HepG2 (cell line): ENCODE data around the gene LRP1B. TPM values are rescaled to one million over a fixed set of nuclear protein-coding genes. Genes with fewer than 3 reads are reported as not detected.

Source experiments
- AHR ChIP-seq: IDR thresholded peaks from 2 replicates; pipeline ENCODE4 v1.6.1; 2018; ENCODE audit warnings: missing genetic modification reagents, missing compliant biosample characterization
- ASH2L ChIP-seq: fragments of 300-600, 200-600 bp; sonication (generic); IDR thresholded peaks from 2 replicates; pipeline ENCODE4 v1.7.0; 2017; ENCODE audit warnings: low read depth, mild to moderate bottlenecking, moderate library complexity, mixed read lengths, low read length; ENCODE audit not compliant: insufficient read length
- FOXA1 ChIP-seq, 2 experiments: fragments of 450-650 bp in 1 of 2; sonication (generic) in 1 of 2; formaldehyde crosslinking in 1 of 2; IDR thresholded peaks; 2 replicates each; pipeline versions ENCODE4 v1.4.0 to v1.6.1; 2016 to 2020; ENCODE audit warnings: missing genetic modification reagents in 1 of 2
- FOXP1 ChIP-seq, 2 experiments: fragments of 450-650 bp in 1 of 2; IDR thresholded peaks; 2 replicates each; pipeline ENCODE4 v1.6.1; 2017 to 2018; ENCODE audit warnings: antibody characterized with exemption in 1 of 2
- HNRNPL ChIP-seq: fragments of 200-400 bp; formaldehyde crosslinking; IDR thresholded peaks from 2 replicates; pipeline ENCODE4 v1.6.1; 2017; ENCODE audit warnings: mild to moderate bottlenecking, low read depth, low read length
- ZNF317 ChIP-seq: sonication (generic); formaldehyde crosslinking; IDR thresholded peaks from 2 replicates; pipeline ENCODE4 v1.5.0; 2020; ENCODE audit warnings: mild to moderate bottlenecking, missing genetic modification reagents
- polyA plus RNA-seq, 8 experiments: library from polyadenylated mRNA; depleted of rRNA in 3 of 8; stranded (reverse) in 7 of 8; unstranded in 1 of 8; fragments of >200 nt; fragmentation: Illumina TruSeq in 4 of 8; extraction: Trizol in 4 of 8; gene quantifications; 2 replicates each; pipeline versions ENCODE4 v1.2.1 to v1.2.3, GENCODE V29; 2011 to 2016; ENCODE audit warnings: low read depth in 4 of 8, missing spikeins in 1 of 8, mixed read lengths in 1 of 8; ENCODE audit not compliant: insufficient read depth in 1 of 8
- total RNA-seq, 5 experiments: library from RNA; depleted of rRNA; stranded (reverse); fragments of >200 nt; fragmentation: Illumina TruSeq; extraction: Trizol; gene quantifications; 2 replicates each; pipeline ENCODE4 v1.2.3, GENCODE V29; 2016; ENCODE audit warnings: low read depth in 1 of 5
- TF ChIP-seq, protein P1 (sequence below), 2 experiments: fragments of 450-650 bp in 1 of 2; sonication (generic) in 1 of 2; formaldehyde crosslinking in 1 of 2; IDR thresholded peaks; 2 replicates each; pipeline versions ENCODE4 v1.6.1 to v1.8.0; 2016 to 2022; ENCODE audit warnings: antibody characterized with exemption in 1 of 2, mild to moderate bottlenecking in 1 of 2, missing genetic modification reagents in 1 of 2
- TF ChIP-seq, protein P2 (sequence below): IDR thresholded peaks from 2 replicates; pipeline ENCODE4 v1.6.1; 2018; ENCODE audit warnings: missing genetic modification reagents, mild to moderate bottlenecking, missing compliant biosample characterization
- TF ChIP-seq, protein P3 (sequence below): sonication (generic); formaldehyde crosslinking; IDR thresholded peaks from 2 replicates; pipeline ENCODE4 v1.4.0; 2020; ENCODE audit warnings: mild to moderate bottlenecking, missing genetic modification reagents
- TF ChIP-seq, protein P4 (sequence below): sonication (generic); formaldehyde crosslinking; IDR thresholded peaks from 2 replicates; pipeline ENCODE4 v1.8.0; 2022; ENCODE audit warnings: mild to moderate bottlenecking, missing genetic modification reagents

LRP1B gene
- total and polyA plus RNA-seq, 2 of the 13 experiments (the other 11 are each of a cell fraction or from before 2014, with no cell fraction given) = 0.04 TPM; not detected in 1

DNA sequence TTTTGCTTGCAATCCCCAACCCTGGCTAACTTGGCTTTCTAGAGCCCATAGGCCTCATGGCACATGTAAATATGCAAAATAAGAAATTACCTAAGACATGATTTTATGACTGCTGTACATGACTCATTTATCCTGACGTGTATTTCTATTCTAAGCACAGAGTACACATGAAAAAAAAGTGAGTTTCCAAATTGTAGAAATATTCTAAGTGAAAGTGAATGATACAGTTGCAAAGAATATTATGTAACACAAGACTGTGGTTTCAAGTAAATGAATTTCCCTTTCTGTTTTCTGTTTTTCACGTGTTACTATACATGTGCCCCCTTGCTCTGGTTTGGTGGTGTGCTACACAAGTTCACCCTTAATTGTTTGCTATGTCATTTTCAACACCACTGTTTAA is 162.4 kb downstream of the LRP1B start (continued):
- TF ChIP-seq, protein P1, sequence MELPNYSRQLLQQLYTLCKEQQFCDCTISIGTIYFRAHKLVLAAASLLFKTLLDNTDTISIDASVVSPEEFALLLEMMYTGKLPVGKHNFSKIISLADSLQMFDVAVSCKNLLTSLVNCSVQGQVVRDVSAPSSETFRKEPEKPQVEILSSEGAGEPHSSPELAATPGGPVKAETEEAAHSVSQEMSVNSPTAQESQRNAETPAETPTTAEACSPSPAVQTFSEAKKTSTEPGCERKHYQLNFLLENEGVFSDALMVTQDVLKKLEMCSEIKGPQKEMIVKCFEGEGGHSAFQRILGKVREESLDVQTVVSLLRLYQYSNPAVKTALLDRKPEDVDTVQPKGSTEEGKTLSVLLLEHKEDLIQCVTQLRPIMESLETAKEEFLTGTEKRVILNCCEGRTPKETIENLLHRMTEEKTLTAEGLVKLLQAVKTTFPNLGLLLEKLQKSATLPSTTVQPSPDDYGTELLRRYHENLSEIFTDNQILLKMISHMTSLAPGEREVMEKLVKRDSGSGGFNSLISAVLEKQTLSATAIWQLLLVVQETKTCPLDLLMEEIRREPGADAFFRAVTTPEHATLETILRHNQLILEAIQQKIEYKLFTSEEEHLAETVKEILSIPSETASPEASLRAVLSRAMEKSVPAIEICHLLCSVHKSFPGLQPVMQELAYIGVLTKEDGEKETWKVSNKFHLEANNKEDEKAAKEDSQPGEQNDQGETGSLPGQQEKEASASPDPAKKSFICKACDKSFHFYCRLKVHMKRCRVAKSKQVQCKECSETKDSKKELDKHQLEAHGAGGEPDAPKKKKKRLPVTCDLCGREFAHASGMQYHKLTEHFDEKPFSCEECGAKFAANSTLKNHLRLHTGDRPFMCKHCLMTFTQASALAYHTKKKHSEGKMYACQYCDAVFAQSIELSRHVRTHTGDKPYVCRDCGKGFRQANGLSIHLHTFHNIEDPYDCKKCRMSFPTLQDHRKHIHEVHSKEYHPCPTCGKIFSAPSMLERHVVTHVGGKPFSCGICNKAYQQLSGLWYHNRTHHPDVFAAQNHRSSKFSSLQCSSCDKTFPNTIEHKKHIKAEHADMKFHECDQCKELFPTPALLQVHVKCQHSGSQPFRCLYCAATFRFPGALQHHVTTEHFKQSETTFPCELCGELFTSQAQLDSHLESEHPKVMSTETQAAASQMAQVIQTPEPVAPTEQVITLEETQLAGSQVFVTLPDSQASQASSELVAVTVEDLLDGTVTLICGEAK (IDR thresholded peaks at IDR 0.05) = no peak
- TF ChIP-seq, protein P1 (CRISPR knock-in tag; IDR thresholded peaks at IDR 0.05) = no peak
- TF ChIP-seq HNRNPL = no peak
- TF ChIP-seq, protein P2, sequence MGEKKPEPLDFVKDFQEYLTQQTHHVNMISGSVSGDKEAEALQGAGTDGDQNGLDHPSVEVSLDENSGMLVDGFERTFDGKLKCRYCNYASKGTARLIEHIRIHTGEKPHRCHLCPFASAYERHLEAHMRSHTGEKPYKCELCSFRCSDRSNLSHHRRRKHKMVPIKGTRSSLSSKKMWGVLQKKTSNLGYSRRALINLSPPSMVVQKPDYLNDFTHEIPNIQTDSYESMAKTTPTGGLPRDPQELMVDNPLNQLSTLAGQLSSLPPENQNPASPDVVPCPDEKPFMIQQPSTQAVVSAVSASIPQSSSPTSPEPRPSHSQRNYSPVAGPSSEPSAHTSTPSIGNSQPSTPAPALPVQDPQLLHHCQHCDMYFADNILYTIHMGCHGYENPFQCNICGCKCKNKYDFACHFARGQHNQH (CRISPR knock-in tag) = no peak
- no peak for TF ChIP-seq ZNF317 (CRISPR knock-in tag)
- TF ChIP-seq FOXA1 (IDR thresholded peaks at IDR 0.05) = no peak
- no peak for TF ChIP-seq FOXA1 (CRISPR knock-in tag; IDR thresholded peaks at IDR 0.05)
- TF ChIP-seq ASH2L = no peak
- TF ChIP-seq, protein P3, sequence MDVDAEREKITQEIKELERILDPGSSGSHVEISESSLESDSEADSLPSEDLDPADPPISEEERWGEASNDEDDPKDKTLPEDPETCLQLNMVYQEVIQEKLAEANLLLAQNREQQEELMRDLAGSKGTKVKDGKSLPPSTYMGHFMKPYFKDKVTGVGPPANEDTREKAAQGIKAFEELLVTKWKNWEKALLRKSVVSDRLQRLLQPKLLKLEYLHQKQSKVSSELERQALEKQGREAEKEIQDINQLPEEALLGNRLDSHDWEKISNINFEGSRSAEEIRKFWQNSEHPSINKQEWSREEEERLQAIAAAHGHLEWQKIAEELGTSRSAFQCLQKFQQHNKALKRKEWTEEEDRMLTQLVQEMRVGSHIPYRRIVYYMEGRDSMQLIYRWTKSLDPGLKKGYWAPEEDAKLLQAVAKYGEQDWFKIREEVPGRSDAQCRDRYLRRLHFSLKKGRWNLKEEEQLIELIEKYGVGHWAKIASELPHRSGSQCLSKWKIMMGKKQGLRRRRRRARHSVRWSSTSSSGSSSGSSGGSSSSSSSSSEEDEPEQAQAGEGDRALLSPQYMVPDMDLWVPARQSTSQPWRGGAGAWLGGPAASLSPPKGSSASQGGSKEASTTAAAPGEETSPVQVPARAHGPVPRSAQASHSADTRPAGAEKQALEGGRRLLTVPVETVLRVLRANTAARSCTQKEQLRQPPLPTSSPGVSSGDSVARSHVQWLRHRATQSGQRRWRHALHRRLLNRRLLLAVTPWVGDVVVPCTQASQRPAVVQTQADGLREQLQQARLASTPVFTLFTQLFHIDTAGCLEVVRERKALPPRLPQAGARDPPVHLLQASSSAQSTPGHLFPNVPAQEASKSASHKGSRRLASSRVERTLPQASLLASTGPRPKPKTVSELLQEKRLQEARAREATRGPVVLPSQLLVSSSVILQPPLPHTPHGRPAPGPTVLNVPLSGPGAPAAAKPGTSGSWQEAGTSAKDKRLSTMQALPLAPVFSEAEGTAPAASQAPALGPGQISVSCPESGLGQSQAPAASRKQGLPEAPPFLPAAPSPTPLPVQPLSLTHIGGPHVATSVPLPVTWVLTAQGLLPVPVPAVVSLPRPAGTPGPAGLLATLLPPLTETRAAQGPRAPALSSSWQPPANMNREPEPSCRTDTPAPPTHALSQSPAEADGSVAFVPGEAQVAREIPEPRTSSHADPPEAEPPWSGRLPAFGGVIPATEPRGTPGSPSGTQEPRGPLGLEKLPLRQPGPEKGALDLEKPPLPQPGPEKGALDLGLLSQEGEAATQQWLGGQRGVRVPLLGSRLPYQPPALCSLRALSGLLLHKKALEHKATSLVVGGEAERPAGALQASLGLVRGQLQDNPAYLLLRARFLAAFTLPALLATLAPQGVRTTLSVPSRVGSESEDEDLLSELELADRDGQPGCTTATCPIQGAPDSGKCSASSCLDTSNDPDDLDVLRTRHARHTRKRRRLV (CRISPR knock-in tag) = no peak
- no peak for TF ChIP-seq AHR (CRISPR knock-in tag)
- no peak for TF ChIP-seq FOXP1 (IDR thresholded peaks at IDR 0.05)
- no peak for TF ChIP-seq FOXP1 (CRISPR knock-in tag; IDR thresholded peaks at IDR 0.05)
- TF ChIP-seq, protein P4, sequence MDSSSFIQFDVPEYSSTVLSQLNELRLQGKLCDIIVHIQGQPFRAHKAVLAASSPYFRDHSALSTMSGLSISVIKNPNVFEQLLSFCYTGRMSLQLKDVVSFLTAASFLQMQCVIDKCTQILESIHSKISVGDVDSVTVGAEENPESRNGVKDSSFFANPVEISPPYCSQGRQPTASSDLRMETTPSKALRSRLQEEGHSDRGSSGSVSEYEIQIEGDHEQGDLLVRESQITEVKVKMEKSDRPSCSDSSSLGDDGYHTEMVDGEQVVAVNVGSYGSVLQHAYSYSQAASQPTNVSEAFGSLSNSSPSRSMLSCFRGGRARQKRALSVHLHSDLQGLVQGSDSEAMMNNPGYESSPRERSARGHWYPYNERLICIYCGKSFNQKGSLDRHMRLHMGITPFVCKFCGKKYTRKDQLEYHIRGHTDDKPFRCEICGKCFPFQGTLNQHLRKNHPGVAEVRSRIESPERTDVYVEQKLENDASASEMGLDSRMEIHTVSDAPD (CRISPR knock-in tag) = no peak
